HFF-Myc (cell line): ENCODE results near the gene DRICH1.
"Not testable (repeated sequence)": the region's sequence is repeated elsewhere in the genome, so short reads cannot be mapped to it uniquely, and the experiment has no call there.

Experiments
- DNase-seq: peaks from one replicate; pipeline ENCODE4 v3.0.0-alpha.2; 2011; ENCODE audit warnings: low read depth; ENCODE audit errors: extremely low read depth
- H3K4me3 ChIP-seq: replicated peaks from 2 replicates; pipeline ENCODE4 v1.5.1; 2011; ENCODE audit warnings: low read depth, mild to moderate bottlenecking, control low read depth, low read length
- TF ChIP-seq, protein P1 (sequence below): IDR thresholded peaks from 2 replicates; pipeline ENCODE4 v1.5.1; 2012; ENCODE audit warnings: mild to moderate bottlenecking, low read depth, low read length, control low read depth; ENCODE audit errors: missing control alignments

The DRICH1 gene

DNA sequence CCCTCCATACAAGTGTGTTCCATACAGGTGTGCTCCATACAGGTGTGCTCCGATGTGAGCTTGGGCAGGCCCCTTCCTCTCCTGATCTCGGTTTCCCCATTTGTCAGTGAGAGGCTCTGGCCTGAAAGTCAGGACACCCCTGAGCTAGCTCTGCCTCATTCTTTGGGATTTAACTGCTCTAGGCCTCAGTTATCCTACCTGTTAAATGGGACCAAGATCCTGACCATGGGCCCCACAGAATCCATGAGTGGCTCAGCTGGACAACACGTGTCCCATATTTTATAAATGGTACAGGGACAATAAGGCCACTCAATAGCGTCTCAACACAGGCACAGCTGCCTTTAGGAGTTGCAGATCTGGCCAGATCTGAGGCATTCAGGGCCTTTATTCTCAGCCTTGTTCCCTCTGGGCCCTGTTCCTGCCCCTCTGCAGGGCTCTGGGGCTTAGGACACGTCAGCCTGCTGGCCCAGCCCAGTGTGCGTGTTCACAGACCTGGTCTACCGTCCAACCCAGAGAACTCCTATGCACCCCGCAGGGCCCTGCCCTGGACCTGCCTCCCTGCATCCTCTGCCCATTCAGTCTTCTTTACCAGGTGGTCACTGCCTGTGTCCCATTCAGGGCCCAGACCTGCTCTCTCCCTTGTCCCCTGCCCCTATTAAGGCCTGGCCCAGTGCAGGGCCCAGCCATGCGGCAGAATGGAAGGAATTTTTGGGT, 33.2 kb downstream of the DRICH1 start:
- no peak overlapping the region for H3K4me3 ChIP-seq
- no peak for DNase-seq
- TF ChIP-seq, protein P1, sequence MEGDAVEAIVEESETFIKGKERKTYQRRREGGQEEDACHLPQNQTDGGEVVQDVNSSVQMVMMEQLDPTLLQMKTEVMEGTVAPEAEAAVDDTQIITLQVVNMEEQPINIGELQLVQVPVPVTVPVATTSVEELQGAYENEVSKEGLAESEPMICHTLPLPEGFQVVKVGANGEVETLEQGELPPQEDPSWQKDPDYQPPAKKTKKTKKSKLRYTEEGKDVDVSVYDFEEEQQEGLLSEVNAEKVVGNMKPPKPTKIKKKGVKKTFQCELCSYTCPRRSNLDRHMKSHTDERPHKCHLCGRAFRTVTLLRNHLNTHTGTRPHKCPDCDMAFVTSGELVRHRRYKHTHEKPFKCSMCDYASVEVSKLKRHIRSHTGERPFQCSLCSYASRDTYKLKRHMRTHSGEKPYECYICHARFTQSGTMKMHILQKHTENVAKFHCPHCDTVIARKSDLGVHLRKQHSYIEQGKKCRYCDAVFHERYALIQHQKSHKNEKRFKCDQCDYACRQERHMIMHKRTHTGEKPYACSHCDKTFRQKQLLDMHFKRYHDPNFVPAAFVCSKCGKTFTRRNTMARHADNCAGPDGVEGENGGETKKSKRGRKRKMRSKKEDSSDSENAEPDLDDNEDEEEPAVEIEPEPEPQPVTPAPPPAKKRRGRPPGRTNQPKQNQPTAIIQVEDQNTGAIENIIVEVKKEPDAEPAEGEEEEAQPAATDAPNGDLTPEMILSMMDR, result no peak

DNA sequence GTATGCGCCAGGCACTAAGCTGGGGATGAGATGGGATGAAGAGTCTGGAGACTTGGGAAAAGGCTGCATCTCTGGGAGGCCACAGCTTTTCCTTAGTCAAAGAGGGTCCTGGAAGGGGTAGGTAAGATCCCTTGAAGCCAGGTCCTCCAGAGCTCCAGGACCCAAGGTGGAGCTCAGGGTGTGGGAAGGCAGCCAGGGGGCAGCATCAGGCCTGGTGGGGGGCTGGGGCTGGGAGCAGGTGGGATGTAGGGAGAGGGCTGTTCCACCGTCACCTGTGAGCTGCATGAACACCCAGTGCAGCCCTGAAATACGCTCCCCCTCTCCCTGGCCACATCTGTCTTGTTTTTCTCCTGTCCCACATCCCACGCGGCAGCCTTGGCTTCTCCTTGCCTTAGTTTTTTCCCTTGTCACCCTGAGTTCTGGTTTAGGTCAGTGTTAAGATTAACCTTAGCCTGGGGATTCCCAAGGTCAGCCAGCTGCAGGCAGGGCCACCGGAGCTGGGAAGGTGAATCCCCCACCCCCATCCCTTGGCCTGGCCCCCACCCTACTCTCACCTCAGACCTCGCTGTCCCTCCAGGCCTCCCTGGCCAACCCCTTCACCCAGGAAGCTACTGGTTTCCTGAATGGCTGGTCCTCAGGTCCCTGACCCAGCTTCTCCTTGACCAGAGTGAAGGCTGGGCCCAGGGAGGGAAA, 34.4 kb downstream of the DRICH1 start:
- DNase-seq, H3K4me3 ChIP-seq: not testable (repeated sequence)

DNA sequence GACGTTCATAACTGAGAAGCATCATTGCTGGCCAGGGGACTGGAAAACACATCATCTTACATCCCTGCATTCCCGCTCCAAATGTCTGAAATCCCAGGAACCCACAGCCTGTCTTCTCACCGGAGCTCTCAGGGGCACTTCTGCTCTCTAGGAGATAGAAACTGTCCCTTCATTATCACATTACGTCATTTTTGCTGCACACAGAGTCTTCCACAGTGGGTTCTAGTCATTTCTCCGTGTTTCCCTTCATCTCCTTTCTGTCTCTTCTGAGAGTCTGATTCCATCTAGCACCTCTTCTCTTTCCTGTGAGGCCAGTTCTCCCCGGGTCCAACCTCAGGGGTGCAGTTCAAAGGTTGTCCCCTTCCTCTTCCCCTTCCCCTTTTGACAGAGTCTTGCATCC, 36.2 kb downstream of the DRICH1 start:
- not testable (repeated sequence) for H3K4me3 ChIP-seq, DNase-seq

GRCh38 chr22:23591846-23592245, 40.3 kb downstream of the DRICH1 start:
- H3K4me3 ChIP-seq, result no peak overlapping the region
- DNase-seq, result no peak
- TF ChIP-seq, protein P1, result no peak

- TF ChIP-seq, protein P1, result peak; percentile 97
- DNase-seq, result no peak
- no peak overlapping the region for H3K4me3 ChIP-seq
These were observed 40.8 kb downstream of the DRICH1 start for GRCh38 chr22:23591201-23591791.

- no peak for DNase-seq
- TF ChIP-seq, protein P1, result no peak
- H3K4me3 ChIP-seq, result no peak overlapping the region
These were observed 48.3 kb downstream of the DRICH1 start for GRCh38 chr22:23583836-23584235.

DNA sequence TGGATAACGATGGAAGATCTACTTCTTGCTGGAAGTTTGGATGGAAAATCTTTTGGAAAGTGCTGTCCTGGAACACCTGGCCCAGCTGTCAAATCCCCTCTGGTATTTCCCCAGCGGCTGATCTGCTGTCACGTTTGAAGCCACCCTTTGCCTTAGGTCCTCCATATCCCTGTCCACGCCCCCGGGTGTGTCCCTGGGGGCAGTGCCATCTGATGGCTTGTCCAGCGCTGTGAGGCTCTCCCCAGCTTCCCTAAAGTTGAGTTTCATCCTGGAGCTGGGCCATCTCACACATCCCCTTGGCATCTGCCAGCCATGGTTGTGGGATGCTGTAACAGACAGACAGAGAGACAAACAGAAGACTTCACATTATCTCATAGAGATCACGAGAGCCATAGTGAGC, 49.0 kb downstream of the DRICH1 start:
- no peak for DNase-seq
- TF ChIP-seq, protein P1, result no peak
- H3K4me3 ChIP-seq, result no peak overlapping the region

- TF ChIP-seq, protein P1, result no peak
- no peak for DNase-seq
- H3K4me3 ChIP-seq, result no peak overlapping the region
These were observed 50.9 kb downstream of the DRICH1 start for GRCh38 chr22:23581260-23581650.
